Keratinocyte (primary cell): ENCODE data around the gene MAPK1. TPM values are rescaled to one million over a fixed set of nuclear protein-coding genes. Genes with fewer than 3 reads are reported as not detected.
"Not testable (repeated sequence)": the region's sequence is repeated elsewhere in the genome, so short reads cannot be mapped to it uniquely, and the experiment has no call there.

Experiments used
- DNase-seq: peaks from one replicate; pipeline ENCODE4 v3.0.0-alpha.2; 2011; ENCODE audit warnings: low read depth, missing footprints, low spot score
- FAIRE-seq: peaks from 2 replicates; lab custom pipeline; 2011; peaks lifted over from hg19 to GRCh38; lab: Jason Lieb, UNC
- H2AFZ ChIP-seq: 2 replicates; pipeline ENCODE4 v1.6.0; 2012; ENCODE audit warnings: low read length, control low read depth, inconsistent platforms; ENCODE audit not compliant: control insufficient read depth
- H3K27ac ChIP-seq: 2 replicates; pipeline ENCODE4 v1.5.1; 2011; ENCODE audit warnings: low read length; ENCODE audit not compliant: control insufficient read depth, insufficient read depth
- H3K27me3 ChIP-seq: 3 replicates; pipeline ENCODE4 v1.6.0; 2011; ENCODE audit warnings: low read length; ENCODE audit not compliant: control insufficient read depth, insufficient read depth; ENCODE audit errors: extremely low read depth
- H3K36me3 ChIP-seq, 2 experiments: 2 replicates in 1 of 2; 3 replicates in 1 of 2; pipeline ENCODE4 v1.5.1; 2011; ENCODE audit warnings: low read length in 2 of 2, mild to moderate bottlenecking in 1 of 2; ENCODE audit not compliant: control insufficient read depth in 2 of 2, insufficient read depth in 2 of 2; ENCODE audit errors: extremely low read depth in 1 of 2
- H3K4me1 ChIP-seq: 3 replicates; pipeline ENCODE4 v1.5.1; 2011; ENCODE audit warnings: low read length; ENCODE audit not compliant: control insufficient read depth, insufficient read depth; ENCODE audit errors: extremely low read depth
- H3K4me2 ChIP-seq: 3 replicates; pipeline ENCODE4 v1.6.0; 2011; ENCODE audit warnings: low read depth, low read length; ENCODE audit not compliant: control insufficient read depth, insufficient read depth; ENCODE audit errors: extremely low read depth
- H3K4me3 ChIP-seq, 3 experiments: fragments of 200-600 bp in 1 of 3; sonication (generic) in 1 of 3; 2 replicates in 2 of 3; 3 replicates in 1 of 3; pipeline ENCODE4 v1.5.1; 2011 to 2016; ENCODE audit warnings: low read length in 3 of 3, mild to moderate bottlenecking in 3 of 3, control low read depth in 2 of 3, inconsistent platforms in 1 of 3, low read depth in 1 of 3, mixed read lengths in 1 of 3, mixed run types in 1 of 3, moderate library complexity in 1 of 3; ENCODE audit not compliant: control insufficient read depth in 2 of 3, insufficient read depth in 2 of 3; ENCODE audit errors: extremely low read depth in 1 of 3
- H3K79me2 ChIP-seq: 2 replicates; pipeline ENCODE4 v1.6.0; 2012; ENCODE audit warnings: low read length; ENCODE audit not compliant: control insufficient read depth, insufficient read depth
- H3K9ac ChIP-seq: 3 replicates; pipeline ENCODE4 v1.6.0; 2011; ENCODE audit warnings: low read length; ENCODE audit not compliant: control insufficient read depth, insufficient read depth; ENCODE audit errors: extremely low read depth
- H3K9me1 ChIP-seq: 3 replicates; pipeline ENCODE4 v1.6.0; 2011; ENCODE audit warnings: low read length; ENCODE audit not compliant: control insufficient read depth, insufficient read depth; ENCODE audit errors: extremely low read depth
- H3K9me3 ChIP-seq: 2 replicates; pipeline ENCODE4 v1.5.1; 2012; ENCODE audit warnings: low read depth, low read length; ENCODE audit not compliant: control insufficient read depth
- H4K20me1 ChIP-seq: 3 replicates; pipeline ENCODE4 v1.6.0; 2011; ENCODE audit warnings: low read length; ENCODE audit not compliant: control insufficient read depth, insufficient read depth; ENCODE audit errors: extremely low read depth
- EZH2 ChIP-seq: IDR thresholded peaks from one replicate; pipeline ENCODE4 v1.6.1; 2012; ENCODE audit warnings: inconsistent platforms, mild to moderate bottlenecking, low read length, moderate library complexity
- dilution Hi-C: fragments of 300-500 bp; cut with MboI; formaldehyde crosslinking; loops from one replicate; pipeline ENCODE4 v1.7.0; 2020; ENCODE audit warnings: low sequenced_read_pairs; ENCODE audit not compliant: extremely low pct_ligation_motif_present
- polyA plus RNA-seq, 5 experiments: library from polyadenylated mRNA; depleted of rRNA in 3 of 5; stranded (reverse) in 3 of 5; stranded (forward) in 1 of 5; unstranded in 1 of 5; fragments of >200 nt; gene quantifications; 1 replicate in 1 of 5; 2 replicates in 3 of 5; 3 replicates in 1 of 5; pipeline versions ENCODE4 v1.2.1 to v1.2.3, GENCODE V29; 2011 to 2012; ENCODE audit warnings: missing spikeins in 2 of 5, low read depth in 1 of 5, low replicate concordance in 1 of 5
- TF ChIP-seq, protein P1 (sequence below), 3 experiments: IDR thresholded peaks in 1 of 3; conservative IDR thresholded peaks in 1 of 3; optimal IDR thresholded peaks in 1 of 3; 2 replicates in 2 of 3; 3 replicates in 1 of 3; pipeline versions ENCODE3 to v1.5.1; 2011; ENCODE audit warnings: low read length in 3 of 3, mild to moderate bottlenecking in 3 of 3, moderate library complexity in 2 of 3, control low read depth in 1 of 3, inconsistent platforms in 1 of 3; ENCODE audit not compliant: insufficient read depth in 2 of 3; ENCODE audit errors: extremely low read depth in 1 of 3

MAPK1 gene
- polyA plus RNA-seq, 1 donor (not counting 4 experiments of a cell fraction or from before 2014, with no cell fraction given): 136 TPM

GRCh38 chr22:21790359-21790758, 77.1 kb downstream of the MAPK1 start:
- Histone ChIP-seq H3K36me3 (peaks cover 5 to 20% of the 10 kb centered on the region in 2 experiments), H3K4me1 (peaks cover 17% of the 10 kb centered on the region), H3K9me3 (no peaks in the 10 kb centered on the region), H3K27ac (no peak overlapping the region), H3K4me2 (no peak overlapping the region), H2AFZ (no peak overlapping the region), H3K9ac (no peak overlapping the region), H3K27me3 (no peaks in the 10 kb centered on the region), H3K9me1 (no peaks in the 10 kb centered on the region), H4K20me1 (peaks cover 3% of the 10 kb centered on the region), H3K79me2 (no peaks in the 10 kb centered on the region), H3K4me3 (no peak overlapping the region)
- TF ChIP-seq, protein P1, sequence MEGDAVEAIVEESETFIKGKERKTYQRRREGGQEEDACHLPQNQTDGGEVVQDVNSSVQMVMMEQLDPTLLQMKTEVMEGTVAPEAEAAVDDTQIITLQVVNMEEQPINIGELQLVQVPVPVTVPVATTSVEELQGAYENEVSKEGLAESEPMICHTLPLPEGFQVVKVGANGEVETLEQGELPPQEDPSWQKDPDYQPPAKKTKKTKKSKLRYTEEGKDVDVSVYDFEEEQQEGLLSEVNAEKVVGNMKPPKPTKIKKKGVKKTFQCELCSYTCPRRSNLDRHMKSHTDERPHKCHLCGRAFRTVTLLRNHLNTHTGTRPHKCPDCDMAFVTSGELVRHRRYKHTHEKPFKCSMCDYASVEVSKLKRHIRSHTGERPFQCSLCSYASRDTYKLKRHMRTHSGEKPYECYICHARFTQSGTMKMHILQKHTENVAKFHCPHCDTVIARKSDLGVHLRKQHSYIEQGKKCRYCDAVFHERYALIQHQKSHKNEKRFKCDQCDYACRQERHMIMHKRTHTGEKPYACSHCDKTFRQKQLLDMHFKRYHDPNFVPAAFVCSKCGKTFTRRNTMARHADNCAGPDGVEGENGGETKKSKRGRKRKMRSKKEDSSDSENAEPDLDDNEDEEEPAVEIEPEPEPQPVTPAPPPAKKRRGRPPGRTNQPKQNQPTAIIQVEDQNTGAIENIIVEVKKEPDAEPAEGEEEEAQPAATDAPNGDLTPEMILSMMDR (optimal IDR thresholded peaks at IDR 0.05 in 1 of 3, IDR thresholded peaks at IDR 0.05 in 1 of 3, conservative IDR thresholded peaks at IDR 0.05 in 1 of 3; ENCODE audit: extremely low read depth in 1 of 3, insufficient read depth in 2 of 3, low read length in 3 of 3): no peak
- TF ChIP-seq EZH2: no peak
- no peak for DNase-seq
- no peak for FAIRE-seq
- dilution Hi-C loops: no loop called here

DNA sequence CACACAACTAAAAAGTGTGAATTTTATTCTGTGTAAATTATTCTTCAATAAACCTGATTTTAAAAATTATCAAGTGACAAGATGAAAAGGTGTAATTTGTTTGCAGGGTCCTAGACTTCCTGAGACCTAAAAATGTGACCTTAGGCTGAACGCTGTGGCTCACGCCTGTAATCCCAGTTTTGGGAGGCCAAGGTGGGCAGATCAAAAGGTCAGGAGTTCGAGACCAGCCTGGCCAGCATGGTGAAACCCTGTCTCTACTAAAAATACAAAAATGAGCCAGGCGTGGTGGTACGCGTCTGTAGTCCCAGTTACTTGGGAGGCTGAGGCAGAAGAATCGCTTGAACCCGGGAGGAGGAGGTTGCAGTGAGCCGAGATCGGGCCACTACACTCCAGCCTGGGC, 79.9 kb downstream of the MAPK1 start:
- H3K9ac ChIP-seq, DNase-seq, H3K27ac ChIP-seq, FAIRE-seq, H3K79me2 ChIP-seq, H3K27me3 ChIP-seq, H3K9me3 ChIP-seq, H4K20me1 ChIP-seq, H3K9me1 ChIP-seq, H3K4me2 ChIP-seq, H2AFZ ChIP-seq, H3K4me3 ChIP-seq, dilution Hi-C loops: not testable (repeated sequence)
- Histone ChIP-seq H3K36me3 (peaks cover 11 to 22% of the 10 kb centered on the region in 2 experiments), H3K4me1 (peaks cover 13% of the 10 kb centered on the region)

DNA sequence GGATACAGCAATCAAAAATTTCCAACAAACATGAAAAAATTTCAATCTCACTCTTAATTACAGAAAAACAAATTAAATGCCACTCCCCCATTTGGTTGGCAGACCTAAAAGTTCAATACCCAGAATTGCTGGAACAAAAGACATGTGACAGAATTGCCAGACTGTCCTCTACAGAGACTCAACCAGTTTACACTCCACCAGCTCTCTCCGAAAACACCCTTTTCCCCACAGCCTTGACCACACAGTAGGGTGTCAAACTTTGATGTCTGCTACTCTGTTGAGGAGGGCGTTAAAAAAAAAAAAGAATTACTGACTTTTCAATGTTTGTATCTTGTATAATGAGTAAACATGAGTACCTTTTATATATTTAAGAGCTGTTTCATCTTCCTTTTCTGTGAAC, 87.2 kb downstream of the MAPK1 start:
- DNase-seq: no peak
- no peak overlapping the region for H3K4me3 ChIP-seq
- H3K4me2 ChIP-seq: no peak overlapping the region
- H2AFZ ChIP-seq: no peak overlapping the region
- TF ChIP-seq, protein P1 (optimal IDR thresholded peaks at IDR 0.05 in 1 of 3, IDR thresholded peaks at IDR 0.05 in 1 of 3, conservative IDR thresholded peaks at IDR 0.05 in 1 of 3; ENCODE audit: extremely low read depth in 1 of 3, insufficient read depth in 2 of 3, low read length in 3 of 3): no peak
- no peak for TF ChIP-seq EZH2
- H3K9me1 ChIP-seq: no peaks in the 10 kb centered on the region
- H3K9ac ChIP-seq: no peak overlapping the region
- peaks cover 13% of the 10 kb centered on the region in 2 experiments for H3K36me3 ChIP-seq
- FAIRE-seq: no peak
- dilution Hi-C loops: no loop called here
- no peaks in the 10 kb centered on the region for H4K20me1 ChIP-seq
- no peaks in the 10 kb centered on the region for H3K79me2 ChIP-seq
- no peaks in the 10 kb centered on the region for H3K27me3 ChIP-seq
- H3K4me1 ChIP-seq: no peaks in the 10 kb centered on the region
- no peak overlapping the region for H3K27ac ChIP-seq
- no peaks in the 10 kb centered on the region for H3K9me3 ChIP-seq
